Upper lobe of left lung (tissue), 4 donors: ENCODE measurements around the gene YJEFN3.

Experiments used
- CTCF ChIP-seq, 6 experiments: fragments of 450-650 bp in 4 of 6; fragments of 200-600 bp in 2 of 6; sonication (generic) in 2 of 6; IDR thresholded peaks; one replicate each; pipeline ENCODE4 v1.5.1; 2016 to 2019; ENCODE audit warnings: antibody characterized with exemption in 6 of 6
- POLR2A ChIP-seq, 4 donors: fragments of 450-650 bp; IDR thresholded peaks; one replicate each; pipeline ENCODE4 v1.5.1; 2016 to 2017; ENCODE audit warnings: antibody characterized with exemption in 4 of 4, mild to moderate bottlenecking in 2 of 4

DNA sequence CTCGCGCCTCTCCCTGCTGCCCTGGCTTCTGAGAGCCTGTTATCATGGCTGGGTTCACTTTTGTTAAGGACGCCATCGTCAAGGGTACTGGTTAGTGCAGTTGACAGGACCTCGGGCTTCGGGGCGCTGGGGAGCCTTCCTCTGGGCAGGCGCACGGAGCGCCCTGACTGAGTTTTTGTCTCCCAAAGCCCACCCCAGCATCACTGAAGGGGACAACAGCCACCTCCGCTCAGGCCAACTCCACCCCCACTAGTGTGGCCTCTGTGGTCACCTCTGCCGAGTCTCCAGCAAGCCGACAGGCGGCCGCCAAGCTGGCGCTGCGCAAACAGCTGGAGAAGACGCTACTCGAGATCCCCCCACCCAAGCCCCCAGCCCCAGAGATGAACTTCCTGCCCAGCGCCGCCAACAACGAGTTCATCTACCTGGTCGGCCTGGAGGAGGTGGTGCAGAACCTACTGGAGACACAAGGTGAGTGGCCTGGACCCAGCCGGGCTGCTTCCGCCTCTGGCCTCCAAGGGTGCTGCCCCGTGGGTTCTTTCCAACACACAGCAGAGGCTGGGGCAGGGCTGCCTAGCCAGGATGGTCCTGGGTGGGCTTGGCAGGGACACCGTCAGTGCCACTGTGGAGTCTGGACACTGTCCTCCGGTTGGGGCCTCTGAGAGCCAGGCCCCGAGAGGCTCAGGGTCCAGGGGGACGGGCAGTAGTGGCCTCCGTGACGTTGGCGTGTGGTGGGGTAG lies 30.3 kb upstream of the YJEFN3 start:
- TF ChIP-seq CTCF (IDR thresholded peaks at IDR 0.05) (no peak), POLR2A (IDR thresholded peaks at IDR 0.05) (no peak)
